ENCODE measurements around the gene DOK3. TPM values are rescaled to one million over a fixed set of nuclear protein-coding genes. Genes with fewer than 3 reads are reported as not detected.

DOK3 gene
- total RNA-seq, 1 experiment from 2014 or later = 8.0 TPM

DNA sequence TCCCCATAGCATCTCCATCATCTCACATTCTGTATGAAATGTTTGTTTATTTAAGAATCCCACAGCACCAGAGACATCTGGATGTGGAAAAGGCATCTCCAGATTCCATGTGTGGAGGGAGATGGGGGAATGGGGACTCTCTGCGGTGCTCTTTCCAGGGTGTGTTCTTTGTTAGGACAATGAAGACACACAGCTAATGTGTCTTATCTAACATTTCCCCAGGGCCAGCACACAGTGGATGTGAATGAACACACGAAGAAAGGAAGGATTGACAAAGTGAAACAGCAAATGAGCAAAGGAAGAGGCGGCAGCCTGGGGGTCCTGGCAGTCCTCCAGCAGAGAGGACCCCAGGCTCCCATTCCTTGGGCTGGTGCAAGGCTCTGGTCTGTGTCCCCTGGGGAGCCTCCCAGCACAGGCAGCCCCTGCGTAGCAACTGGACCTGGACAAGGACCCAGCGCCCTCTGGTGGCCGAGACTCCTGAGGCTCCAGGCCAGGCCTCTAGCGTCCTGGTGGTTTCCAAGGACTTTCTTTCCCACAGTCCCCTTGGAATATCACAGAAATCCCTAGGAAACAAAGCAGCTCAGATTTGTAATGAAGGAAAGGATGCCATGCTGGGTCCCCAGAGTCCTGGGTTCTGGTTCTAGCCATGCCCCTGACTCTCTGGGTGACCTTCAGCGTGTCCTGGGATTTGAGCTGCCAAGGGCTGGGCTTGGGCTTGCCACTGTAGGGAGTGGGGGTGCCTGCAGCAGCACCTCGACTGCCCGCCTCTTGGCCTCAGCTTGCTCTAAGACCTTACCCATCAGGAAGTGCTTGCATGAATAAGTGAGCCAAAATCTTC lies 8.7 kb downstream of the DOK3 start:
- H3K9me2 ChIP-seq (ENCODE audit: insufficient read depth) = no peaks in the 10 kb centered on the region
- no peaks in the 10 kb centered on the region for H3K9me3 ChIP-seq (ENCODE audit: control insufficient read depth in 1 of 2, insufficient read depth in 1 of 2, low read depth in 1 of 2, low read length in 2 of 2)
- H3K4me1 ChIP-seq (ENCODE audit: control insufficient read depth in 1 of 2, insufficient read depth in 2 of 2, low read length in 2 of 2) = peaks cover 9 to 28% of the 10 kb centered on the region in 2 experiments
- CTCF ChIA-PET = interaction anchor here (0.8 to 2.0 kb wide), 10 partner anchors 8 to 387 kb away, joined by 3 to 17 read pairs (median 4); partner anchors contain the start of gene DDX41
- H3K27me3 ChIP-seq (ENCODE audit: insufficient read depth, low read length) = no peaks in the 10 kb centered on the region
- DNase-seq (ENCODE audit: low read depth, low spot score) (peak; percentile 75), ATAC-seq (peak; percentile 55)
- H3K4me2 ChIP-seq (ENCODE audit: low read length) = peak overlapping the region; percentile 32; the same call in 1 of the 2 replicates
- TF ChIP-seq EZH2phosphoT487 (IDR thresholded peaks at IDR 0.05; ENCODE audit: borderline replicate concordance) = no peak
- no peak for TF ChIP-seq ATF3 (IDR thresholded peaks at IDR 0.05)
- no peak for TF ChIP-seq SP1 (IDR thresholded peaks at IDR 0.05; ENCODE audit: low read depth)
- no peak for TF ChIP-seq POLR2AphosphoS5 (IDR thresholded peaks at IDR 0.05; ENCODE audit: low read depth, low read length)
- TF ChIP-seq YY1 (IDR thresholded peaks at IDR 0.05; ENCODE audit: extremely low read depth, insufficient replicate concordance, low read depth, low read length) = peak; percentile 47
- TF ChIP-seq, protein P1, sequence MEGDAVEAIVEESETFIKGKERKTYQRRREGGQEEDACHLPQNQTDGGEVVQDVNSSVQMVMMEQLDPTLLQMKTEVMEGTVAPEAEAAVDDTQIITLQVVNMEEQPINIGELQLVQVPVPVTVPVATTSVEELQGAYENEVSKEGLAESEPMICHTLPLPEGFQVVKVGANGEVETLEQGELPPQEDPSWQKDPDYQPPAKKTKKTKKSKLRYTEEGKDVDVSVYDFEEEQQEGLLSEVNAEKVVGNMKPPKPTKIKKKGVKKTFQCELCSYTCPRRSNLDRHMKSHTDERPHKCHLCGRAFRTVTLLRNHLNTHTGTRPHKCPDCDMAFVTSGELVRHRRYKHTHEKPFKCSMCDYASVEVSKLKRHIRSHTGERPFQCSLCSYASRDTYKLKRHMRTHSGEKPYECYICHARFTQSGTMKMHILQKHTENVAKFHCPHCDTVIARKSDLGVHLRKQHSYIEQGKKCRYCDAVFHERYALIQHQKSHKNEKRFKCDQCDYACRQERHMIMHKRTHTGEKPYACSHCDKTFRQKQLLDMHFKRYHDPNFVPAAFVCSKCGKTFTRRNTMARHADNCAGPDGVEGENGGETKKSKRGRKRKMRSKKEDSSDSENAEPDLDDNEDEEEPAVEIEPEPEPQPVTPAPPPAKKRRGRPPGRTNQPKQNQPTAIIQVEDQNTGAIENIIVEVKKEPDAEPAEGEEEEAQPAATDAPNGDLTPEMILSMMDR (IDR thresholded peaks at IDR 0.05 in 2 of 3, conservative IDR thresholded peaks at IDR 0.05 in 1 of 3; ENCODE audit: borderline replicate concordance in 1 of 3, insufficient read depth in 1 of 3, low read depth in 2 of 3, low read length in 2 of 3) = peak in 2 of 3 experiments; percentile 95 to 97; a peak in 4 of 6 replicates
- TF ChIP-seq CEBPB (IDR thresholded peaks at IDR 0.05; ENCODE audit: low read depth) = no peak
- TF ChIP-seq SRF (IDR thresholded peaks at IDR 0.05; ENCODE audit: low read depth) = no peak
- no peak for TF ChIP-seq SIN3A (IDR thresholded peaks at IDR 0.05; ENCODE audit: low read depth)
- TF ChIP-seq EZH2 (IDR thresholded peaks at IDR 0.05) = no peak
- TF ChIP-seq CBX3 (IDR thresholded peaks at IDR 0.05; ENCODE audit: low read depth) = no peak
- TF ChIP-seq, protein P2, sequence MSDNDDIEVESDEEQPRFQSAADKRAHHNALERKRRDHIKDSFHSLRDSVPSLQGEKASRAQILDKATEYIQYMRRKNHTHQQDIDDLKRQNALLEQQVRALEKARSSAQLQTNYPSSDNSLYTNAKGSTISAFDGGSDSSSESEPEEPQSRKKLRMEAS (IDR thresholded peaks at IDR 0.05) = no peak
- TF ChIP-seq REST (IDR thresholded peaks at IDR 0.05; ENCODE audit: low read depth) = no peak
- no peak for TF ChIP-seq ZNF274 (IDR thresholded peaks at IDR 0.05; ENCODE audit: low read depth, low read length)
- TF ChIP-seq, protein P3, sequence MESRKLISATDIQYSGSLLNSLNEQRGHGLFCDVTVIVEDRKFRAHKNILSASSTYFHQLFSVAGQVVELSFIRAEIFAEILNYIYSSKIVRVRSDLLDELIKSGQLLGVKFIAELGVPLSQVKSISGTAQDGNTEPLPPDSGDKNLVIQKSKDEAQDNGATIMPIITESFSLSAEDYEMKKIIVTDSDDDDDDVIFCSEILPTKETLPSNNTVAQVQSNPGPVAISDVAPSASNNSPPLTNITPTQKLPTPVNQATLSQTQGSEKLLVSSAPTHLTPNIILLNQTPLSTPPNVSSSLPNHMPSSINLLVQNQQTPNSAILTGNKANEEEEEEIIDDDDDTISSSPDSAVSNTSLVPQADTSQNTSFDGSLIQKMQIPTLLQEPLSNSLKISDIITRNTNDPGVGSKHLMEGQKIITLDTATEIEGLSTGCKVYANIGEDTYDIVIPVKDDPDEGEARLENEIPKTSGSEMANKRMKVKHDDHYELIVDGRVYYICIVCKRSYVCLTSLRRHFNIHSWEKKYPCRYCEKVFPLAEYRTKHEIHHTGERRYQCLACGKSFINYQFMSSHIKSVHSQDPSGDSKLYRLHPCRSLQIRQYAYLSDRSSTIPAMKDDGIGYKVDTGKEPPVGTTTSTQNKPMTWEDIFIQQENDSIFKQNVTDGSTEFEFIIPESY (IDR thresholded peaks at IDR 0.05; ENCODE audit: extremely low read depth, insufficient replicate concordance, low read length) = no peak
- TF ChIP-seq FOSL1 (IDR thresholded peaks at IDR 0.05; ENCODE audit: low read depth) = no peak
- peaks cover 12% of the 10 kb centered on the region for H3K79me2 ChIP-seq (ENCODE audit: insufficient read depth, low read length)
- POLR2A ChIA-PET = interaction anchor here (1.0 kb wide), 1 partner anchor 11 kb away, joined by 3 read pairs; no protein-coding TSS in a partner anchor
- H3K27ac ChIP-seq (ENCODE audit: low read depth, low read length) = no peak overlapping the region
- no TSS peak for BruUV-seq (replicated peaks)
- RAD21 ChIA-PET (ENCODE audit: low non-redundant PET in 1 of 2, low total read pairs in 2 of 2, uncharacterized antibody in 2 of 2, unreplicated experiment in 2 of 2) = interaction anchor here (0.7 to 1.8 kb wide), 2 partner anchors 110 kb away, joined by 3 to 5 read pairs; no protein-coding TSS in a partner anchor
- no peaks in the 10 kb centered on the region for H3K36me3 ChIP-seq (ENCODE audit: control insufficient read depth in 1 of 2, insufficient read depth in 2 of 2, low read length in 2 of 2)
- peak overlapping the region; percentile 22; the same call in 1 of the 2 replicates for H3K9ac ChIP-seq (ENCODE audit: low read length)
- intact Hi-C loops (cut with micrococcal nuclease) = loop anchor here (1.0 to 5.0 kb wide), 3 partner anchors 111 to 386 kb away; partner anchors contain the start of genes PRELID1 and RAB24
- peak overlapping the region; percentile 51 for H2AFZ ChIP-seq (ENCODE audit: low read depth, low read length, poor library complexity, severe bottlenecking)
- H4K20me1 ChIP-seq (ENCODE audit: insufficient read depth) = peaks cover under 1% of the 10 kb centered on the region; the same call in 1 of the 2 replicates
- H3K4me3 ChIP-seq (replicated peaks in 1 of 2; ENCODE audit: low read depth in 1 of 2, low read length in 2 of 2) = no peak overlapping the region
